AG04450 (cell line): ENCODE measurements around the gene TAF6. TPM values are rescaled to one million over a fixed set of nuclear protein-coding genes. Genes with fewer than 3 reads are reported as not detected.

ENCODE experiments used
- CTCF ChIA-PET: fragments of 300-600, 350-600 bp; formaldehyde crosslinking; extraction: SDS; loops from one replicate; lab custom pipeline; 2022; ENCODE audit warnings: antibody characterized with exemption, inconsistent platforms; lab: Charles Lee
- POLR2A ChIA-PET: fragments of 350-600 bp; formaldehyde crosslinking; extraction: SDS; loops from one replicate; lab custom pipeline; 2021; ENCODE audit warnings: antibody characterized with exemption, inconsistent platforms; lab: Yijun Ruan, JAX
- DNase-seq: peaks from one replicate; pipeline ENCODE4 v3.0.0-alpha.2; 2011; ENCODE audit warnings: low read depth, low spot score
- H3K27ac ChIP-seq: one replicate; pipeline ENCODE4 v1.5.1; 2012; ENCODE audit warnings: low read depth, low read length, control low read depth
- H3K27me3 ChIP-seq: one replicate; pipeline ENCODE4 v1.6.0; 2012; ENCODE audit warnings: low read length; ENCODE audit not compliant: control insufficient read depth, insufficient read depth
- H3K4me3 ChIP-seq: 2 replicates; pipeline ENCODE4 v1.5.1; 2011; ENCODE audit warnings: mild to moderate bottlenecking, low read depth, low read length, control low read depth
- H3K9me3 ChIP-seq: 2 replicates; pipeline ENCODE4 v1.5.1; 2012; ENCODE audit warnings: low read length; ENCODE audit not compliant: control insufficient read depth, insufficient read depth
- CTCF ChIP-seq: IDR thresholded peaks from 2 replicates; pipeline ENCODE4 v1.5.1; 2011; ENCODE audit warnings: low read depth, low read length, control low read depth, inconsistent platforms
- polyA plus RNA-seq: library from polyadenylated mRNA; depleted of rRNA; stranded (reverse); fragments of >200 nt; gene quantifications from 2 replicates; pipeline ENCODE4 v1.2.3, GENCODE V29; 2011

The TAF6 gene
- polyA plus RNA-seq, 1 experiment, result 28.2 TPM

- no peak for TF ChIP-seq CTCF
- ChIA-PET CTCF (no interaction called here), POLR2A (no interaction called here)
- no peak for DNase-seq
- Histone ChIP-seq H3K4me3 (no peak overlapping the region), H3K27ac (no peak overlapping the region), H3K9me3 (no peaks in the 10 kb centered on the region), H3K27me3 (no peaks in the 10 kb centered on the region)
Measured at GRCh38 chr7:100111914-100112313, 7.2 kb downstream of the TAF6 start.

GRCh38 chr7:100111156-100111555 is 8.0 kb downstream of the TAF6 start:
- CTCF ChIA-PET, result no interaction called here
- no peaks in the 10 kb centered on the region for H3K9me3 ChIP-seq

GRCh38 chr7:100109521-100110163 is 9.5 kb downstream of the TAF6 start:
- no peak for DNase-seq
- Histone ChIP-seq H3K27me3 (no peaks in the 10 kb centered on the region), H3K9me3 (no peaks in the 10 kb centered on the region), H3K27ac (no peak overlapping the region), H3K4me3 (no peak overlapping the region)
- ChIA-PET POLR2A (no interaction called here), CTCF (interaction anchor here (0.6 kb wide), 1 partner anchor 49 kb away, joined by 4 read pairs; the partner anchor contains the start of gene TRAPPC14)
- TF ChIP-seq CTCF, result peak; percentile 8; the same call in 1 of the 2 replicates

More at GRCh38 chr7:100111156-100111555, 8.0 kb downstream of the TAF6 start:
- Histone ChIP-seq H3K27me3 (no peaks in the 10 kb centered on the region), H3K27ac (no peak overlapping the region), H3K4me3 (no peak overlapping the region)
- POLR2A ChIA-PET, result interaction anchor here (0.6 kb wide), 1 partner anchor 24 kb away, joined by 4 read pairs; no protein-coding TSS in a partner anchor
- no peak for DNase-seq
- no peak for TF ChIP-seq CTCF

- CTCF ChIA-PET, result no interaction called here
- no peaks in the 10 kb centered on the region for H3K9me3 ChIP-seq
- POLR2A ChIA-PET, result no interaction called here
- H3K4me3 ChIP-seq, result no peak overlapping the region
- H3K27me3 ChIP-seq, result no peaks in the 10 kb centered on the region
- no peak overlapping the region for H3K27ac ChIP-seq
- TF ChIP-seq CTCF, result no peak
- no peak for DNase-seq
Measured at GRCh38 chr7:100107890-100108289, 11.3 kb downstream of the TAF6 start.

- TF ChIP-seq CTCF, result no peak
- no peak for DNase-seq
- Histone ChIP-seq H3K27ac (no peak overlapping the region), H3K9me3 (no peaks in the 10 kb centered on the region), H3K4me3 (no peak overlapping the region), H3K27me3 (no peaks in the 10 kb centered on the region)
- POLR2A ChIA-PET, result no interaction called here
- CTCF ChIA-PET, result no interaction called here
Measured at GRCh38 chr7:100107125-100107737, 11.9 kb downstream of the TAF6 start.
